NCI-H524 (cell line): ENCODE results near the gene COBL.

ENCODE experiments used
- DNase-seq, 2 experiments: peaks; one replicate each; lab custom pipeline; 2025; lab: John Stamatoyannopoulos, UW

The COBL gene

DNA sequence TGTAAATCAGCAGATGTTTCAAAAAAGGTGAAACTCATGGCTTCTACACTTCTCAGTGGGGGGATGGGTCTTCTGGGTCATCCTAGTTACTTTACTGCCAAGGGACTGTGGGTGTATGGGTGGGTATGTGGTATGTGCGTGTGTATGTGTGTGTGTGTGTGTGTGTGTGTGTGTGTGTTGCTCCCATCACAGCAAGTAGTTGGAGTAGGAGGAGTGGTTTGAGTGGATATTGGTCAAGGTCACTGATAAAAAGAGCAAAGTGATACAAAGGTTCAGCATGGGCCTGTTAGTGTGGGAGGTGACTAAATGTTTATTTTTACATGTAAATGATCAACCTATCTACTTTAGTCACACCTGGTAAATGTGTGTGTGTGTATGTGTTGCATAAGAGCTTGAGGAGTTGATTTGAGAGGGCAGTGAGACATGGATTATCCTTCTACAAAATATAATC, 11.8 kb upstream of the COBL start:
- DNase-seq, result no peak

DNA sequence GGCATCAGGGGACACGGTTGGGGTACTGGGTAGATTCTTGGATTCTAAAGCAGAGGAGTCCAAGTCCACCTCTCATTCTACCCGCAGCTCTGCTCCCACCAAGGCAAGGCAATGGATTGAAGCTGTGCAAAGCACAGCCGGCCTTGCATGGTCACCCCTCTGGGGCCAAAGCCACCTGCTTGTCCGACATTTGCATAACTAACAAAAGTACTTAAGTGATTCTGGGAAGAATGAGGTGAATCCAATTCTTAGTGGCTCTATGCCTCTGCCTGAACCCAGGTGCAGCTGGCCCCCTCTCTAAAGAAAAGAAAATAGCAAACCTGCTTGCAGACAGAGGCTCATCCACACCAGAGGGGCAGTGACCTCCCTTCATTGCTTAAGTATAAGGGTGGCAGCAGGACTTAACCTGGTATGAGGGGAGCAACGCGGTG, 10.7 kb upstream of the COBL start:
- no peak for DNase-seq

DNA sequence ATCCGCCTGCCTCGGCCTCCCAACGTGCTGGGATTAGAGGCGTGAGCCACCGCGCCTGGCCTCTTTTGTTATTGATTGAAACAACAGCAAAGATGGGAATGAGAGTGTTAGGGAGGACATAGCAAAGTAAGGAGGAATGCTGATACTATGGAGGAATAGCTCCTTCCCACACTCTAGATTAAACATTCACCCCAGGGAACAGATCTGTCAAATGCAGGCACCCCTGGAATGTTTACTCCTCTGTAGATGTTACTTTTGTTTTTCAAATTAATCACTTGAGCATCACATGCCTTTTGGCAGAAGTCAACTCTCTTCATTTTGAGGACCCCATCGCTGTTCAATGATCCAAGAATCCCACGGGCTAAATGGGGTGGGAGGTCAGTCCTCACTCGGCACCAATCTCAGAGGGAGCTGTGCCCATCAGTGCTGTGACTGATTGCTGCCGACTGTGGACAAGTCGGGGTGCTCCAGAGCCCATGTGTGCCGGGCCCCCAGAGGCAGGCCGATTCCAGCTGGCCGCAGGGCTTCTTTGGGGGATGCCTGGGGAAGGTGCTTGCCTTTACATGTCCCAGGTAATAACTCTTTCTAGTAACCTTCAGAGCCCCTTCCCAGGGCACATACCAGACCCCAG, 10.2 kb upstream of the COBL start:
- no peak for DNase-seq

DNA sequence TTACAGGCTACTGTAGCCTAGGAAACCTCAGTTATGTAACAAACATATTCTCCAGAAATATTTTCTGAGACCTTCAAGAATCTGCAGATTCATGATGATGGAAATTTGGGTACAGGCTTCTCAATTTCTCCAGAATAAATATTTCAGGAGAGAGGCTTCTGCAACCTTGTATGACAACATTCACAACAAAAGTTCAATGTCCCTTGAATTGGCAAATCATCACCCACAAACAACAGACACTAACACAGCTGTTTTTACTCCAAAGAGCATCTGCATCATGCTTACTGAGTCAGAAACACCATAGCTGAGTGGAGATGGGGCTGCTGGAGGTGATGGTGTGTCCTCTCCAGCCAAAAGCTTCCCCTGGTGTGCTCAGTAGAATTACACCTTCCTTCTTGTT, 9.3 kb upstream of the COBL start:
- DNase-seq, result no peak

DNA sequence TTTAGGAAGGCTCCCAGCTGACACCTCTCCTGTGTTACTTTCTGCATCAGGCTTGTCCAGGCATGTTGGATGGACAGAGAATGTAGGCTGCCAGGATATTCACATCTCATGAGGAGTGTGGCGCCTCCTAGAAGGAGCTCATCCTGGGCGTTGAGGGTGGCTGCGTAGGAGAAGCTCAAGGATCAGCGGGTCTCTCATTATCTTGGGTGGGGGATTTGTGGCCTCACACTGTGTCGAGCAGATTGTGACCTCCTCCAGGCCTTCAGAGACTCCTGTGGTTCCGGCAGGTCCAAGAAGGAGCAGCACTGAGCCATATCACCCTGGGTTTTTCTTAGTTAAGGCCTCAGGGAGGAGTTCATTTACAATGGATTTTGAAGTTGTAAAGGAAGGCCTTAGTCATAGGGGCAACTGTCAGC, 8.7 kb upstream of the COBL start:
- DNase-seq, result peak in 1 of 2 experiments; percentile 21

DNA sequence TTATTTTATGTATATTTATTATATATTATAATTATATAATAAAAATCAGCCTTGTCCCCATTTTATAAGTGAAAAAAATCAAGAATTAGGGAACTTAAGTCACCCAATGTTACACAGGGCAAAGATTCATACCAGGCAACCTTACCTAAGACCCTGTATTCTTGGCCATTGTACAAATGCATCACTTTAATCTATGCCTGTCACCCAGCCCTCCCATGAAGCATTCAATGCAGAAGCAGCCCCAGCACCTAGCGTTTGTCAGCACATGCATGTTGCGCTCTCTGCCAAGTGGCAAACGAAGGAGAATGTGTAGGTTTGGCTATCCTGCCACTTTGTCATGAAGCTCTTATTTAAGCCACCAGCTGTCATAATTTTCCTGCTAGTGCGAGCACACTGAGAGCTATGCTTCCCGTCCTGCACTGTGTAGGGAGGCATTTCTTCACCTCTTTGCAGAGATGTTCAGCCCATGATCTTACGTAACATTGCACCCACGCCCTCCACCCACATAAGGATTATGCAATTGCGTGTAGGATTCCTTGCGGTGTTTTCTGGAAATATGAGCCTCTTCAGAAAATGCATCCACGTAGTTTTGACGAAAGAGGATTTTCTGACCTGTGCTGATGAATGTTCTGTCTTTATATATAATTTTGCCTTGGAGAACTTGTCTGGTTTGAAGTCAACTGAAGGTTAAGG, 7.7 kb upstream of the COBL start:
- peak; percentile 50 to 93 for DNase-seq

DNA sequence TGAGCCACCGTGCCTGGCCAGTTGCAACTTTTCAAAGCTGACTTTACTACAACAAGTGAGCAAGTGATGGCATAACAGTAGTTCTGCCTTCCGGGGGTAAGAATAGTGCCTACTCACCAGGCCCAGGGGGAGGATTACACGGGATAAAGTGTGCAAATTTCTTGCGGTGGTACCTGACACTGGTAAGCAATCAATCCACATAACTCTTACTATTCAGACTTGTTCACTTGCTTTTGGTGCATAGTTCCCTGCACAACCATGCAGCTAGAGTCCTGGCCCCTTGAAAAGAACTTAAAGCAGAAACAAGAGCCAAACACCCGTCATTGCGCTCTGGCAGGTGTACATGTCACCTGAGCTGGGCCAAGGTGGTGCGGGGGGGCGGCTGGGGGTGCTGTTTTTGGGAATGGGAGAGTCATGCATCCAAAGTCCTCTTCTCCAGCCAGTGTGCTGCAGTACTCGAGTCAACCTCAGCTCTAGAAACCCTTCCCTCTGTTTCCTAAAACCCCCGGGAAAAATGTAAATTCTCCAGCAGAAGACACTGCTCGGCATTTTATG, 5.4 kb upstream of the COBL start:
- no peak for DNase-seq

DNA sequence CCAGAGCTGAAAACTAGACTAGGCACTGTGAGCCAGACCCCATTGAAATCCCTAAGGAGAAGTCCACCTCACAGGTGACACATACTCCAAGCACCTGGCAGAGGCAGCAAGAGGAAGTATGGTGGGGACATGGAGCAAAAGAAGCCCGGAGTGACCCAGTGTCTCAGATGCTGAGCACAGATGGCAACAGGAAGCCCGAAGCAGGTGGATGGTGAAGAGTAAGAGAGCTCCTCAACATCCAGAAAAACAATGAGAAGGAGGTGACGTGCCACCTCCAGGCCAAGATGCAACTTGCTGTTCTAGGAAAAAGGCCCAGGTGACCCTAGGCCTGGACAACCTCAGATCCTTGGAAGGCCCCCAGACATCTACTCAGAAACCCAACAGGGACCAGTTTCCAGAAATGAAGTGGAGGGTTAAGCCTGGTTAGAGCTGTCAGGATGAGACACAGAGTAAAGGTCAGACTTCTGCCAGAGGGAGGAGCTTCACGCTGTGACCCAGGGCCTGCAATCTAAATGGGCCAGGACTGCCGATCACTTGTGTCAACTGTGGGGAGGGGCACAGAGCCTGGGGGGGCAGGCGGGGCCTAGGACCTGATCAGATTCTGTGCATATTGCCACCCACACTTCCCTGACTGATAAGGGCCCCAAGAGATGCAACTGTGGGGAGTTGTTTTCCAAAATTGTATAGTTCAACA, 2.4 kb upstream of the COBL start:
- DNase-seq, result peak in 1 of 2 experiments; percentile 2

DNA sequence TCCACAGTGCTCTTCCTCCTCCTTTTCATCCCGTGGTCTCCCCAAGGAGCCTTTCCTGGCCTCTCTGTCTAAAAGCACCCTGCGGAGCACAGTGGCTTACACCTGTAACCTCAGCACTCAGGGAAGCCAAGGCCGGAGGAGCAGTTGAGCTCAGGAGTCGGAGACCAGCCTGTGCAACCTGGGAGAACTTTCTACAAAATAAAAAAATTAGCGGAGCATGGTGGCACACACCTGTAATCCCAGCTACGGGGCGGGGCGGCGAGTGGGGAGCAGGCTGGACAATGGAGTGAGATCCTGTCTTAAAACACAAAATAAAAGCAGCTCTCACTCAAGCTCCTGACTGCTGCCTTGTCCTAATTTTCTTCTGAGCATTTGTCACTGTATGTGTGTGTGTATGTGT, 1.4 kb upstream of the COBL start:
- no peak for DNase-seq

DNA sequence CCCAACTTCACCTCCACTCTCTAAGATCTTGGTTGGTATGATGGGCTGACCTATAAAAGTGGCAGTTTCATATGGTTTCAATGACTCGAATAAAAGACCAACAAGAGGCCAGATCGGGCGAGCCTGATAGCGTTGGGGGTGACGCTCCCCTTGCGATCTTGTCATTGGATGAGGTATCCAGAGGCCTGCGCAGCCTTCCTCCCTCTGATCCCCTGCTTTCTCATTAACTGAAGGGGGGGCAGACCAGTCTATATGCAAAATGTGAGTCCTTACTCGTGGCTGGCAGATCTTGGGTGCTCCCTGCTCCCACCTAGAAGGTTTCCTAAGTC, 937 bp upstream of the COBL start:
- DNase-seq, result no peak

DNA sequence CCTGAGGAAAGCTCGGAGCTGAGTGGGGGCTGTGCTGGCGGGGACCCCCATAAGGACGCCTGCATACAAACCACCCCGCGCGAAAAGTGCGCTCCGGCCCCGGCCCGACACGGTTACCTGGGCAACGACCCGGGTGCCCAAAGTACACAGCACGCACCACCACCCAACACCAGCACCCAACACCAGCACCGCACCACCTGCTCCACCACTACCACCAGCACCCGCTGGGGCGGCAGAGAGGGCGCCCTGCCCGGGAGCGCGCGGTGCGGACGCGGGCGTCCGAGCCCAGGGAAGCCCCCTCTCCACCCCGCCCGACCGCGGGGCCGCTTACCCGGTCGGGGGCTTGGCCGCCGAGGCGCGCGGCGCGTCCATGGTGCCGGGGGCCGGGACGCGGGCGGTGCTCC, 345 bp downstream of the COBL start:
- DNase-seq, result peak in 1 of 2 experiments; percentile 36

DNA sequence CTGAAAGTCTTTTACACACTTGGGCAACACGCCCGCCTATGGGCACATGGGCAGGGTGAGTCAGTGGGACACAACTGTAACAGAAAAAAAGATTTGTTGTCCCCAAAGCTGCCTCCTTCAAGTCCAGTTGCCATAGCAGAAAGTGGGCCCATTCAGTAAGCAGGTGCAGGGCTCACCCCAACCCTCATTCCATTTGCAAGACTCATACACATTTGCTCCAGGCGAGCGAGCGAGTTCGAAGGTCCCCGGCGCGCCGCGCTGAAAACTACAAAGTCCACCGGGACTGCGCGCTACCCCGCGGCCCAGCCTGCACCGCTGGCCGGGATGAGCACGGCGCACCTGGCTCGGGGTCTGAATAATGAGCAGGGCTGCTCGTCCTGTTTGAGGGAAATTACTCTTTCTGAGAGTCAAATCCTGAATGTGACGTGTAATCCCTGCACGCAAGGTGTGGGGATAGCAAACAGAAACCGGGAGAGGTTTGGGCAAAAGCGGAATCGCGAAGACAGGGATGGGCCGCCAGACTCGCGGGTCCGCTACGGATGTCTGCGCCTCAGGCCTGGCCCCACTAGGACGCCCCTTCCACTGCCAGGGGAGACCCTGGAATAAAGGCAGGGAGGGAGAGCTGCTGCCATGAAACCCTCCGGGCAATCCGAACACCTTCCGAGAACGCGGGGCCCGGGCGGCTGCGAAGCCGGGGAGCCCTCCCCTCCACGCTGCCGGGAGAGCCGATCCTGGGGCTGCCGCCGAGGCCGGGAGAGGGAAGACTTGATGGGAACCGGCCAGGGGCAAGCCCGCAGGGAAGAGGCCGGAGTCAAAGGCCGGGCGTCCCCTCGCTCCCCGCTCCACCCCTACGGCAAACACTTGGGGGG, 982 bp downstream of the COBL start:
- peak in 1 of 2 experiments; percentile 28 for DNase-seq

DNA sequence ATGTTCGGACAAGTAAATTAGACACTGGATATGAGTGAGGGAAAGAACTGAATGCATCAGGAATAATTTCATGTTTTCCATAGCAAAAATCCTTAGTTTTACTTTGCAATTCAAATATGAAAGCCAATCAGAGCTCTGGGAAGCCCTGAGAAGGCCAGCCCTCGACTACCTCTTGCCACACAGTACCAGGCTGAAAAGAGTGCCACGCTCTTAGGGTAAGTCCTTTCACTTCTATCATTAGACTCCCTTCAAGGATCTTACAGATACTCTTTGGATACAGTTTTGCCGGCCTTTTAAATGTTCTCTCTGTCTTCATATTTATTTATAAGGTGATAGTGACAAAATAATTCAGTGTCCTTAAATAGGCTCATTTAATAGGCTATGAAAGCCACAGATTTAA, 1.9 kb downstream of the COBL start:
- DNase-seq, result peak in 1 of 2 experiments; percentile 45

DNA sequence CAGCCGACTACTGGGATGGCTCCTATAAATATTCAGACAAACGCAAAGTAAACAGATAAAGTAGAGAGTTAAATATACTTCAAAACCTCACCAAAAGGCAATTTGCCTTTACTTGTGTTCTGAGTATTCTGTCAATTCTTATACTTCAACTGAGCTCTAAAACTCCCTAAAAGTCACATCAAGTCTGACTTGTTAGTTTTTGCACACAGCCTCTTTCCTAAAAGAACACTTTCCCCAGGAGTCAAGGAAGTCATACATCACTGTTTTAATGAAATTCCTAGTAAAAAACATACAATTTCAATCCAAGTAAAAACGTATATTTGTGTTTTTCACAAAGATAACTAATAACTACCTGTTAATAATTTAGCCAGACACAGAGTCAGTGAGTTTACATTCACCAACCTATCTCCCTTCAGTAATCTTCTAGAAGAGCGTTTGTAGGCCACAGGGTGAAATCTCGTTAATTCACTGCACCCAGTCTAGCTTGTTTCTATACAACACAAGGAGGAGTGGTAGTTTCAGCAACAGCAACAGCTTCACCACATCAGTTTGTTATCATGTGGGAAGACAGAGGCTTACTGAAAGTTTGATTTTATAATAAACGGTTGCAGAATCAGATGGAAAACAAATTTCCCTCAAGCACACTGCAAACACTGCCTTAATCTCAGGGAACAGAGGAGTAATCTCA, 2.7 kb downstream of the COBL start:
- DNase-seq, result peak in 1 of 2 experiments; percentile 21

DNA sequence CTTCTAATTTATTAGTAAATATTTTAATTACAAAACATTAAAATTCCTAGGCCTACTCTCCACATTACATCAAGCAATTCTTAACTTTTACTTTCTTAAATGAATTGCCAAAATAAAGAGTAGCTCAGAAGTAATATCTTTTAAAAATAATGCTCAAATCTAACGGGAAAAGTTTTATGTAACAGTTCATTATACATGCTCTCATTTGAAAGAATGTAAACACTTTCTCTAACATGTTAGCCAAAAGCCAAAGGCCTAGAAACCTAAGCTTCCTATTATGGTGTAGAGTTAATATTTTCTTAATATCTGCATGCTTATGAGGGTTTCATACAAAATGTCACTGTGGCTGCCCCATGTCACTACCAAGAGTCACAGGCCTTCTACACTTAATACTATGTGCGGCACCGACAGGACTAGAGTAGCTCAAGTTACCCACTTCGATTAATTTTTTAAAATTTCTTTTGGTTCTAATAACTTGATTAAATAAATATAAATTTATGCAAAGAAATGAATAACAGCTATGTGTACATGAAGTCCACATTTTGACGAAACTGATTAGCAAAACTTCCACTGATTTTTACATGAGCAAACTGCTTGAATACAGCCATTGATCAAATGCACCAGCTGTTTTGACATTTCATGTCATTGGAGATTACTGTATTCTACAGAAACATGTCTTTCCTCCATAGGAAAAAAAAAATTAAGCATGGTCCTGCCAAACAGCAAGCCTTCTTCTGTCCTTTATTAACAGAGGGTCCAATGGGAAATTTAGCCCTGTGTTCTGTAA, 3.5 kb downstream of the COBL start:
- no peak for DNase-seq

DNA sequence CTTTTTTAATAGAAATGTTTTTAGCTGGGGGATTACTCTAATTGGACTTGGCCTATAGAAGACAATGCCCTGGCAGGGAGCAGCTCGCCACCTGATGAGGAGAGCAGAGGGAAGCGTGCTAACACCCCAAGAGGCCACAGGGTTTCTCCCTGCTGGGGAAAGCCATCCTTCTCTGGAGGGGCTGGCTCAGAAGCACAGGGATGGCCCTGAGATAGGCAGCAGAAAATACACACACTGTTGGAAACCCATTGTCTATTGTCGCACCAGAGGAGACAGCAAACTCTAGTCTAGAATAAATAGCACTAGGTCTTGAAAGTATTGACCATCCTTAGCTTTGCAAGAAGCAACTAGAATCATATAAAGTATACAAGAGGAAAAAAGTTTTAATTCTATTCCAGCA, 5.4 kb downstream of the COBL start:
- DNase-seq, result peak in 1 of 2 experiments; percentile 23

DNA sequence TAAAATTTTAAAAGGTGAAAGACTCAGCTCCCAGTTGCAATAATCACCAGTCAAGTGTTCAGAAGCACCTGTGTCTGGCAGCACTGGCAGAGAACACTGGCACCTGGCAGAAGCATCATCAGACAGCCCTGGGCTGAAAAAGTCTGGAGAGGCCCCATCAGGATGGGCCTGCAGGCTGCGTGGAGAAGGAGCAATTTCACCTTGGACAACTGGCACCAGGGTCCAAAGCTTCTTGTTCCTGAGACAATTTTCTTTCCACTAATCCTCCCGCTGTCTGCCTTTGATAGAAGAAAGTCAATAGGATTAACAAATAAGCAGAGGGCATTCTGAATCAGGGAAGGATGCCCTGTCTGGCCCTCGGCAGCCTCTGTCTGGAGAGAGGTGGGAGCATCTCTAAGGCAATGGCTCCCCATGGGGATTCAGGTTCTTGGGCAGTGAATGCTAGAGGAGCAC, 6.5 kb downstream of the COBL start:
- peak; percentile 56 to 87 for DNase-seq

DNA sequence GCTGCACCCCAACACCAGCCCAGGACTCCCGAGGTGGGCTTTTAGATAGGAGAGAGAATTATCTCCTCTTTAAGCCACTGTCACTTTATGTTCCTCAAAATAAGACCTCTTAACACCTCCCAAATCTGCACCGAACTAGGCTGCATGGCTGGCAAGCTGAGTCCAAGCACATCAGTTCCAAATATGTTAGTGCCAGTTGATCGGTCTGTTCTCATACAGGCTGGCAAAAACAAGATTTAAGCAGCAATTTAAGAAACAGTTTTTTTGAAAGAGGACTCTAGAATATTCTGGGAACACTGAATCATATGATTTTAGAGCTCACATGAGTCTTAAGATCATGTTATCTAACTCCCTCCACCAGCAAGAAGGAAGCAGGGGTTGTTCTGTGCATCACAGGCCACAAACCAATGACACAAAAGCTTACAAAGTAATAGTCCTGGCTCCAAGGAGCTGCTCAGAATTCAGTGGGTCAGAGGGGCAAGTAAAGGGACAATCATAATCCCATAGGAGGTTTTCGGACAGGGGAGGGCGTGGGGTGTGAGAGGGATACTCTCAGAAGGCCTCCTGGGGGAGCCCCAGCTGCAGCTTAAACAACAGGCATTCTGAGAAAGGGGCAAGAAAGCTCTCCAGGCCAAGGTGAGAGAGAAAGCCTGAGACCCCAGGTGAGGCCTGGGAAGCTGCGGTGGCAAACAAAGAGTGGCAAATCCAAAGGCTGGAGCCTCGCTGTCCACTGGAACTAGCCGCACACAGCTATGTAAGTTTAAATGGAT, 7.1 kb downstream of the COBL start:
- DNase-seq, result peak; percentile 46 to 62

DNA sequence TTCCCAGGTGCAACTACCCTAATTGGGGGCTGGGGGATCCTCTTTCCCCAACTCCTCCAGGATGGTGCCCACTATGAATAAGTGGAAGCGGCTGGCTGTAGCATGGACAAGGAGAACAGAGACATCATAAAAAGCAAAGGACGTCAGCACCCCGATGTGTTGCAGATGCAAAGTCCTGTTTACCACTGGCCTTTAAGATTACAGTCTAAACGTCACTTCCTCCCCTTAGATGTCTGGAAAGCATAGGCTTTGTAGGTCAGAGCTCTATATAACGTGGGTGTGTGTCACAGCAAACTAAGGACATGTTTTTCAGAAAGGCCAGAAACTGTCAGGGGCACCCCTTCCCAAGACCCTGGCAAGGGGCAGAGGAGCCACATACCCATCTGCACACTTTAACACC, 7.9 kb downstream of the COBL start:
- no peak for DNase-seq

DNA sequence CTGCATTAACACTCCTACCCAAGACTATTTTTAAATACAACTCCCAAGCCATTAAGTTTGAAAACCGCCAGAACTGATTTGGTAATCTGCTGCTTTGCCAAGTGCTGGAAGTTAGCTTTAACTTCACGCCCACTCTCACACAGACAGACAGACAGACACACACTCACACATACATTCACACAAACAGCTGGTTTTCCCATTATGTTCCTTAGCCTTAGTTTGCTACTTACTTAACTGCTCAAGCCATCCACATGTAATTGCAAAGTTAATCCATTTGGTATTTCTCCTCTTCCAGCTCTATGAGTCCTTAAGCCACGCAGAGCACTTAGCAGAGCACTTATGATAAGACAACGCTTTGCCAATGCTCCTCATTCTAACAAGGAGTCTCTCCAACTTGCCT, 8.3 kb downstream of the COBL start:
- peak; percentile 71 to 92 for DNase-seq
